Measurements from ENCODE around the gene HOXC13.

Gene HOXC13

DNA sequence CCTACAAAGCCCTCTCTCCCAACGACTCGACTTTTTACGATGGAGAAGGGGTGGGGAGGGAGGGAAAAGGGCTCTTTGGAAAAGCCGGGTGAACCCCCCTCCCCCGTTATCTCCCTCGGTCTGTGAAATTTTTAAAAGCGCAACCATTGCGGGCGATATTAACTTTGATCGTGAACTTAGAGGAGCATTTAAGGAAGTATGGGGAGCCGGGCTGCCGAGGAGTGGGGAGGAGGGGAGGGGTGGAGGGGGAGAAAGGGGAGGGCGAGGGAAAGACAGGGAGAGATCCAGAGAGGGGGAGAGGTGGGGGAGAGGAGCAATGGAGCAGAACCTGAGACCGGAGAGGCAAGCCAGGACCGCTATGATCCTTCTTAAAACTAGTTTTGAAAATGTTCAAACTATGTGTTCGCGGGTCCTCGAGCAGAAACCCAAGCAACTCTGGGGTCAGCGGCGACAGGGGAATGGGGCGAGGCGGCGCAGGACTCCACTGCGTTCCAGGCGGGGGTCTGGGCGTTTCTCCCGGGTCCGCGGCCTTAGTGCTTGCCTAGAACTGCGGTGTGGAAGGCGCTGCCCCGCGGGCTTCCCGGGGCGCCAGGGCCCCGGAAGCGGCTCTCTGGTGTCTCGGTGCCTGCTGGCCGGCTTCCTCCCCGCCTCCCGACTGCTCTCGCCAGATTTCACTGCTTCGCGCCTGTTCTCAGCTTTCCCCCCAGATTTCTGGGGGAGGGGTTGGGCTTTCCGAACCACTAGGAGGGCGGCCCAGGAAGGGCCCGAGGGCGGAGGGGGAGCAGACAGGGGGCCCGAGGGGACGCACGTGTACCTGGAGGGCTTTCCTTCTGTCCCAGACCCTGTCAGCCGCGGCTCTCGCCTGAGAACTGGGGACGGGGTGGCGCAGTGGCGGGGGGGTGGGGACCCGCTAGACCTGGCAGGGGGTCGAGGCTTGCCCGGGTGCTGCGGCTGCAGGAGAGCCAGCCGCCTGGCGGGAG, 35.7 kb downstream of the HOXC13 start, which contains the start of gene HOTAIR:
Gene HOTAIR (minus strand): TSS at position 871 of the 980 bp plus-strand sequence.
- Histone ChIP-seq H3K27ac (ENCODE audit: low read depth, low read length) (no peak within 1 kb of the TSS), H3K14ac (ENCODE audit: low read length) (no peak within 1 kb of the TSS), H2BK12ac (ENCODE audit: low read length) (no peak within 1 kb of the TSS), H3K9me3 (ENCODE audit: insufficient read depth, low read depth, low read length) (peaks cover 18% of the 10 kb centered on the region), H3K27me3 (ENCODE audit: insufficient read depth, low read length) (peaks cover 88% of the 10 kb centered on the region), H2BK5ac (ENCODE audit: low read depth, low read length, poor library complexity) (no peak within 1 kb of the TSS), H3K4me3 (ENCODE audit: low read depth, low read length) (peak within 1 kb of the TSS; percentile 47), H3K4me2 (ENCODE audit: low read length) (peak within 1 kb of the TSS; percentile 55), H3K9ac (ENCODE audit: low read length) (no peak within 1 kb of the TSS), H4K91ac (ENCODE audit: low read depth, low read length) (peak within 1 kb of the TSS; percentile 28), H4K12ac (ENCODE audit: low read depth, low read length) (no peak within 1 kb of the TSS), H2AFZ (ENCODE audit: insufficient read depth, low read length, poor library complexity) (peak within 1 kb of the TSS; percentile 28), H3K36me3 (ENCODE audit: control insufficient read depth in 1 of 2, insufficient read depth in 2 of 2, low read length in 2 of 2) (no peaks in the 10 kb centered on the region), H3K4me1 (ENCODE audit: control insufficient read depth in 1 of 2, insufficient read depth in 2 of 2, low read length in 2 of 2) (peaks cover 2 to 5% of the 10 kb centered on the region in 2 experiments), H3K18ac (ENCODE audit: low read length) (no peak within 1 kb of the TSS), H3K23ac (ENCODE audit: low read length) (no peak within 1 kb of the TSS), H4K8ac (ENCODE audit: low read depth, low read length) (no peak within 1 kb of the TSS), H3K79me1 (ENCODE audit: low read length) (no peaks in the 10 kb centered on the region), H2BK120ac (ENCODE audit: insufficient read depth, low read length, poor library complexity) (no peak within 1 kb of the TSS), H3K4ac (ENCODE audit: low read depth, low read length) (no peak within 1 kb of the TSS), H2AK5ac (ENCODE audit: low read length) (no peak within 1 kb of the TSS), H3K79me2 (ENCODE audit: control insufficient read depth, insufficient read depth, low read length, poor library complexity) (no peaks in the 10 kb centered on the region)
- WGBS (ENCODE audit: extremely low coverage, insufficient coverage, insufficient read length) = no CpG with 5 or more reads among the region's 63 CpGs
- no peak for DNase-seq

DNA sequence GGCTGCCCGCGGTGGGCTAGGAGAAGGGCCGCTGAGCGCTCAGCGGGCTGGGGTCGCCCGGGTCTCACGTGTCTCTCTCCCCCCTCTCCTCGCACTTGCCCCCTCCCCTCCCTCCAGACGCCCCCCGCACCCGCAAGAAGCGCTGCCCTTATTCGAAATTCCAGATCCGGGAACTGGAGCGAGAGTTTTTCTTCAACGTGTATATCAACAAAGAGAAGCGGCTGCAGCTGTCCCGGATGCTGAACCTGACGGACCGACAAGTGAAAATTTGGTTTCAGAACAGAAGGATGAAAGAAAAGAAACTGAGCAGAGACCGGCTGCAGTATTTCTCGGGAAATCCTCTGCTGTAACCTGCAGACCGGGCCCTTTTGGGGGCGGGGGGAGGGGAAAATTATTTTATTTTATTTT, 36.4 kb downstream of the HOXC13 start:
- H4K91ac ChIP-seq (ENCODE audit: low read depth, low read length) = no peak overlapping the region
- no peak overlapping the region for H3K14ac ChIP-seq (ENCODE audit: low read length)
- no CpG with 5 or more reads among the region's 25 CpGs for WGBS (ENCODE audit: extremely low coverage, insufficient coverage, insufficient read length)
- peak overlapping the region; percentile 55 for H3K4me2 ChIP-seq (ENCODE audit: low read length)
- H3K4me3 ChIP-seq (ENCODE audit: low read depth, low read length) = no peak overlapping the region
- H2BK12ac ChIP-seq (ENCODE audit: low read length) = no peak overlapping the region
- no peaks in the 10 kb centered on the region for H3K79me2 ChIP-seq (ENCODE audit: control insufficient read depth, insufficient read depth, low read length, poor library complexity)
- no peak overlapping the region for H4K12ac ChIP-seq (ENCODE audit: low read depth, low read length)
- no peak overlapping the region for H3K27ac ChIP-seq (ENCODE audit: low read depth, low read length)
- no peak overlapping the region for H2BK5ac ChIP-seq (ENCODE audit: low read depth, low read length, poor library complexity)
- no peak overlapping the region for H2AFZ ChIP-seq (ENCODE audit: insufficient read depth, low read length, poor library complexity)
- DNase-seq = no peak
- peaks cover 2 to 5% of the 10 kb centered on the region in 2 experiments for H3K4me1 ChIP-seq (ENCODE audit: control insufficient read depth in 1 of 2, insufficient read depth in 2 of 2, low read length in 2 of 2)
- H3K27me3 ChIP-seq (ENCODE audit: insufficient read depth, low read length) = peaks cover 88% of the 10 kb centered on the region
- H3K79me1 ChIP-seq (ENCODE audit: low read length) = no peaks in the 10 kb centered on the region
- no peak overlapping the region for H3K23ac ChIP-seq (ENCODE audit: low read length)
- peaks cover 24% of the 10 kb centered on the region for H3K9me3 ChIP-seq (ENCODE audit: insufficient read depth, low read depth, low read length)
- H4K8ac ChIP-seq (ENCODE audit: low read depth, low read length) = no peak overlapping the region
- H3K36me3 ChIP-seq (ENCODE audit: control insufficient read depth in 1 of 2, insufficient read depth in 2 of 2, low read length in 2 of 2) = no peaks in the 10 kb centered on the region
- H3K9ac ChIP-seq (ENCODE audit: low read length) = no peak overlapping the region
- H3K4ac ChIP-seq (ENCODE audit: low read depth, low read length) = no peak overlapping the region
- no peak overlapping the region for H3K18ac ChIP-seq (ENCODE audit: low read length)
- no peak overlapping the region for H2AK5ac ChIP-seq (ENCODE audit: low read length)
- no peak overlapping the region for H2BK120ac ChIP-seq (ENCODE audit: insufficient read depth, low read length, poor library complexity)

DNA sequence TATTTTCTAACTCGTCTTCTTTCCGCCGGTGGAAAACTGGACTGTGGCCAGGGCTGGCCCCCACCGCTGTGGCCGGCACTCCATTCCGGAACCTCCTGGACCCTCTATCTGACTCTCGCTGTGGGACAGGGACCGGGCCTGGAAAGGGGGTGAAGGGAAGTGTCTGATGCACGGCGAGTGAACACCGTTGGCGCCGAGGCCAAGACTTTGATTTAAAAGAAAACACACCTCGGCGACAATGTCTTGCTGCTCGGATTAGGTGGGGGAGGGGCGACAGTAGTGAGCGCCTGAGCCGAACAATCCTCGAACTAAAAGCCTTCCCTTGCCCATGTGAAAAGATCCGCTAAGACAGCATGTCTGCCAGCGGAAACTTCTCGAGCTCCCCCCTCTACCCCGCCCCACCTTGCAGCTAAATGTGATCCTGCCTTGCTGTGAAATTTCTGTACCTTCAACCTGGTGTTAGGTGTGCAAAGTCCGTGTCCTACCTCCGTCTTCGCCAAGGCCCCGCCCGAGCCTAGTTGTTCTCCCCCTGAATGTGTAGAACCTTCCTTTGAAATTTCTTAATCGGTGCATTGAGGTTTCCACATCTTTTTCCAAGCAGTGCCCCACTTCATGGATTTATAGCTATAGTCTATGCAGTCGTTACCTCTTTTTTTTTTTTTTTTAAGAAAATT, 37.0 kb downstream of the HOXC13 start:
- no peak overlapping the region for H3K4me2 ChIP-seq (ENCODE audit: low read length)
- no peak overlapping the region for H2BK12ac ChIP-seq (ENCODE audit: low read length)
- peaks cover 24% of the 10 kb centered on the region for H3K9me3 ChIP-seq (ENCODE audit: insufficient read depth, low read depth, low read length)
- H3K27ac ChIP-seq (ENCODE audit: low read depth, low read length) = no peak overlapping the region
- H3K4me3 ChIP-seq (ENCODE audit: low read depth, low read length) = no peak overlapping the region
- H3K79me1 ChIP-seq (ENCODE audit: low read length) = no peaks in the 10 kb centered on the region
- H4K12ac ChIP-seq (ENCODE audit: low read depth, low read length) = no peak overlapping the region
- H3K36me3 ChIP-seq (ENCODE audit: control insufficient read depth in 1 of 2, insufficient read depth in 2 of 2, low read length in 2 of 2) = no peaks in the 10 kb centered on the region
- no peak overlapping the region for H2AK5ac ChIP-seq (ENCODE audit: low read length)
- H3K27me3 ChIP-seq (ENCODE audit: insufficient read depth, low read length) = peaks cover 86% of the 10 kb centered on the region
- DNase-seq = no peak
- no CpG with 5 or more reads among the region's 31 CpGs for WGBS (ENCODE audit: extremely low coverage, insufficient coverage, insufficient read length)
- H3K14ac ChIP-seq (ENCODE audit: low read length) = no peak overlapping the region
- no peak overlapping the region for H2AFZ ChIP-seq (ENCODE audit: insufficient read depth, low read length, poor library complexity)
- H3K4ac ChIP-seq (ENCODE audit: low read depth, low read length) = no peak overlapping the region
- H4K8ac ChIP-seq (ENCODE audit: low read depth, low read length) = no peak overlapping the region
- H3K18ac ChIP-seq (ENCODE audit: low read length) = no peak overlapping the region
- H4K91ac ChIP-seq (ENCODE audit: low read depth, low read length) = no peak overlapping the region
- no peak overlapping the region for H3K9ac ChIP-seq (ENCODE audit: low read length)
- H2BK5ac ChIP-seq (ENCODE audit: low read depth, low read length, poor library complexity) = no peak overlapping the region
- no peak overlapping the region for H2BK120ac ChIP-seq (ENCODE audit: insufficient read depth, low read length, poor library complexity)
- no peak overlapping the region for H3K23ac ChIP-seq (ENCODE audit: low read length)
- no peaks in the 10 kb centered on the region for H3K79me2 ChIP-seq (ENCODE audit: control insufficient read depth, insufficient read depth, low read length, poor library complexity)
- peaks cover 2 to 5% of the 10 kb centered on the region in 2 experiments for H3K4me1 ChIP-seq (ENCODE audit: control insufficient read depth in 1 of 2, insufficient read depth in 2 of 2, low read length in 2 of 2)

DNA sequence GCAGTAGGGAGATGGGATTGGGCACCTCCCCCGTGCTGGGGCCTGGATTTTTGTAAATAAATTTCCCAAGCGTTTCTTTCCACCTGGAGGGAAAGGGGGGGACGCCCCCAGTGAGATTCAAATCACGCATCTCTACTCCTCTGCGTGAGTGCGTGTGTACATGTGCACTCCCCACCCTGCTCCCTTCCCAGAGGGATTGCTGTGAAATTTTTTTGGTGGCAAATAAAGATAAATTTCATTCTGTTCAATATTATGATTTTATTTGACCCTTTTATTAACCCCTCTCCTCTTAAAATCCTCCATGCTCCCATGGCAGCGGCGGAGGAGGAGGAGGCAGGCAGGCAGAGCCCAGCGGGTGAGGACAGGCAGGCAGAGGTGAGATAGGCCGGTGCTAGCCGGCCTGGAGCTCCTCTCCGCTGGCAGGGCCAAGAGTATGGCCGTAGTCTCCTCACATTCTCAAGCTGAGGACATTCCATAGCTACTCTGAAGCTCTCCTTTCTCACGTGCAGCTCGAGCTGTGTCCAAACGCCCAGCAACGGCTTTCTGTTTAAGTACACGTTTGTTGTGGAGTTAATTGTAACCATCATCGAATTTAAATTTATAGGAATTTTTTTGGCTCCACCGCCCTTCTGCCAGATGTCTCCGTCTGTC, 37.7 kb downstream of the HOXC13 start:
- no peaks in the 10 kb centered on the region for H3K36me3 ChIP-seq (ENCODE audit: control insufficient read depth in 1 of 2, insufficient read depth in 2 of 2, low read length in 2 of 2)
- no peak overlapping the region for H2BK5ac ChIP-seq (ENCODE audit: low read depth, low read length, poor library complexity)
- no CpG with 5 or more reads among the region's 21 CpGs for WGBS (ENCODE audit: extremely low coverage, insufficient coverage, insufficient read length)
- no peak overlapping the region for H2AFZ ChIP-seq (ENCODE audit: insufficient read depth, low read length, poor library complexity)
- no peak overlapping the region for H3K4me3 ChIP-seq (ENCODE audit: low read depth, low read length)
- peaks cover 87% of the 10 kb centered on the region for H3K27me3 ChIP-seq (ENCODE audit: insufficient read depth, low read length)
- H4K12ac ChIP-seq (ENCODE audit: low read depth, low read length) = no peak overlapping the region
- H3K79me1 ChIP-seq (ENCODE audit: low read length) = no peaks in the 10 kb centered on the region
- peaks cover 24% of the 10 kb centered on the region for H3K9me3 ChIP-seq (ENCODE audit: insufficient read depth, low read depth, low read length)
- H4K91ac ChIP-seq (ENCODE audit: low read depth, low read length) = no peak overlapping the region
- H3K18ac ChIP-seq (ENCODE audit: low read length) = no peak overlapping the region
- H3K4ac ChIP-seq (ENCODE audit: low read depth, low read length) = no peak overlapping the region
- H3K23ac ChIP-seq (ENCODE audit: low read length) = no peak overlapping the region
- no peak overlapping the region for H3K27ac ChIP-seq (ENCODE audit: low read depth, low read length)
- H2BK120ac ChIP-seq (ENCODE audit: insufficient read depth, low read length, poor library complexity) = no peak overlapping the region
- no peak overlapping the region for H3K14ac ChIP-seq (ENCODE audit: low read length)
- peaks cover 2 to 5% of the 10 kb centered on the region in 2 experiments for H3K4me1 ChIP-seq (ENCODE audit: control insufficient read depth in 1 of 2, insufficient read depth in 2 of 2, low read length in 2 of 2)
- no peak for DNase-seq
- no peak overlapping the region for H2AK5ac ChIP-seq (ENCODE audit: low read length)
- no peak overlapping the region for H4K8ac ChIP-seq (ENCODE audit: low read depth, low read length)
- H2BK12ac ChIP-seq (ENCODE audit: low read length) = no peak overlapping the region
- H3K4me2 ChIP-seq (ENCODE audit: low read length) = no peak overlapping the region
- no peak overlapping the region for H3K9ac ChIP-seq (ENCODE audit: low read length)
- no peaks in the 10 kb centered on the region for H3K79me2 ChIP-seq (ENCODE audit: control insufficient read depth, insufficient read depth, low read length, poor library complexity)
